Measurements from ENCODE around the gene CCSER1.

Gene CCSER1

DNA sequence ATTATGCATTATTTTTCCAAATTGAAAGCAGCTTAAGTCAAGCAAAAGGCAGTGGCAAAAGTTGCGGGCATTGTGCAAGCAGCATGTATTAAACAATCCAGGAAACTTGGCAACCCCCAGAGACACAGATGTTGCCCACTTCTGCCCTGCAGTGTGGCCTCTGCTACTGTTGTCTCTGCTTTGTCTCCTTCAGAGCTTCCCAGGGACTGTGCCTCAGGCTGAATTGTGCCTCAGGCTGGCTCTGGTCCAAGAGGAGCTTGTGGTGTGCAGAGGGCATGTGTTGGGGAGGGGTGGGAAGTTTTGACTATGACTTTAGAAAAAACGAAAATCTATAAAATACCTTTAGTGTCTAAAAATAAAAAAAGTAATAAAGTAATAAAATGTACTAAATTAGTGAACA lies 201.4 kb downstream of the CCSER1 start:
- Histone ChIP-seq H3K9me2 (ENCODE audit: low read depth, low read length) (no peaks in the 10 kb centered on the region), H3K36me3 (ENCODE audit: insufficient read depth, low read length) (no peaks in the 10 kb centered on the region), H3K4me1 (ENCODE audit: insufficient read depth, low read length, severe bottlenecking) (no peaks in the 10 kb centered on the region), H3K9me3 (ENCODE audit: low read length) (no peaks in the 10 kb centered on the region), H3K4me3 (ENCODE audit: low read depth, low read length, poor library complexity, severe bottlenecking) (no peak overlapping the region), H3K27me3 (ENCODE audit: insufficient read depth, low read length) (no peaks in the 10 kb centered on the region), H2AFZ (ENCODE audit: low read length) (no peak overlapping the region), H3K27ac (ENCODE audit: low read depth, low read length, poor library complexity, severe bottlenecking) (no peak overlapping the region), H3K9ac (ENCODE audit: low read length) (no peak overlapping the region), H3K79me2 (ENCODE audit: insufficient read depth, low read length) (no peaks in the 10 kb centered on the region), H4K20me1 (ENCODE audit: insufficient read depth, low read length) (no peaks in the 10 kb centered on the region), H3F3A (ENCODE audit: insufficient read depth, low read length) (no peaks in the 10 kb centered on the region), H3K4me2 (ENCODE audit: low read length) (no peak overlapping the region)
- TF ChIP-seq, protein P1, sequence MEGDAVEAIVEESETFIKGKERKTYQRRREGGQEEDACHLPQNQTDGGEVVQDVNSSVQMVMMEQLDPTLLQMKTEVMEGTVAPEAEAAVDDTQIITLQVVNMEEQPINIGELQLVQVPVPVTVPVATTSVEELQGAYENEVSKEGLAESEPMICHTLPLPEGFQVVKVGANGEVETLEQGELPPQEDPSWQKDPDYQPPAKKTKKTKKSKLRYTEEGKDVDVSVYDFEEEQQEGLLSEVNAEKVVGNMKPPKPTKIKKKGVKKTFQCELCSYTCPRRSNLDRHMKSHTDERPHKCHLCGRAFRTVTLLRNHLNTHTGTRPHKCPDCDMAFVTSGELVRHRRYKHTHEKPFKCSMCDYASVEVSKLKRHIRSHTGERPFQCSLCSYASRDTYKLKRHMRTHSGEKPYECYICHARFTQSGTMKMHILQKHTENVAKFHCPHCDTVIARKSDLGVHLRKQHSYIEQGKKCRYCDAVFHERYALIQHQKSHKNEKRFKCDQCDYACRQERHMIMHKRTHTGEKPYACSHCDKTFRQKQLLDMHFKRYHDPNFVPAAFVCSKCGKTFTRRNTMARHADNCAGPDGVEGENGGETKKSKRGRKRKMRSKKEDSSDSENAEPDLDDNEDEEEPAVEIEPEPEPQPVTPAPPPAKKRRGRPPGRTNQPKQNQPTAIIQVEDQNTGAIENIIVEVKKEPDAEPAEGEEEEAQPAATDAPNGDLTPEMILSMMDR (IDR thresholded peaks at IDR 0.05; ENCODE audit: low read length), result no peak
- no peak for TF ChIP-seq EZH2 (IDR thresholded peaks at IDR 0.05; ENCODE audit: borderline replicate concordance, low read length)

DNA sequence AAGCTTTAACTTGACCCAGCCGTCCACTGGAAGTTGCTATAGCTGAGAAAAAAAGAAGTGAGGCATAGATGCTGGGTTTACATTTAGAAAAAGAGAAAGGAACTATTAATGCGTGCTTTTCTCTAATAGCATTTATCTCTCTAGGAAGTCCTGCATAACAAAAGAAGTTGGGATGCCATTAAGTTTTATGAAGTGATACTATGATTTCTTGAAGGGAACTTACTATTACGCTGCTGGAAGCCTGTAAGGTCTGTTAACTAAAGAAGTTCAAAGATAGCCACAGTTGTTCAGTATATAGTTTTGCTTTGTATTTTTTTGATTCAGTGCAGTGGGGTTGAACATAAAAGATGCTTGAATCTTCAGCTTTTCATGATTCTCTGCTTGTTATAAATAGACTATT lies 203.4 kb downstream of the CCSER1 start:
- no peaks in the 10 kb centered on the region for H3F3A ChIP-seq (ENCODE audit: insufficient read depth, low read length)
- H3K9me3 ChIP-seq (ENCODE audit: low read length), result no peaks in the 10 kb centered on the region
- no peaks in the 10 kb centered on the region for H4K20me1 ChIP-seq (ENCODE audit: insufficient read depth, low read length)
- H3K27me3 ChIP-seq (ENCODE audit: insufficient read depth, low read length), result no peaks in the 10 kb centered on the region
- H3K9ac ChIP-seq (ENCODE audit: low read length), result no peak overlapping the region
- H3K9me2 ChIP-seq (ENCODE audit: low read depth, low read length), result no peaks in the 10 kb centered on the region
- no peaks in the 10 kb centered on the region for H3K36me3 ChIP-seq (ENCODE audit: insufficient read depth, low read length)
- TF ChIP-seq EZH2 (IDR thresholded peaks at IDR 0.05; ENCODE audit: borderline replicate concordance, low read length), result no peak
- TF ChIP-seq, protein P1 (IDR thresholded peaks at IDR 0.05; ENCODE audit: low read length), result no peak
- H3K4me3 ChIP-seq (ENCODE audit: low read depth, low read length, poor library complexity, severe bottlenecking), result no peak overlapping the region
- no peak overlapping the region for H2AFZ ChIP-seq (ENCODE audit: low read length)
- no peaks in the 10 kb centered on the region for H3K4me1 ChIP-seq (ENCODE audit: insufficient read depth, low read length, severe bottlenecking)
- H3K4me2 ChIP-seq (ENCODE audit: low read length), result no peak overlapping the region
- no peaks in the 10 kb centered on the region for H3K79me2 ChIP-seq (ENCODE audit: insufficient read depth, low read length)
- H3K27ac ChIP-seq (ENCODE audit: low read depth, low read length, poor library complexity, severe bottlenecking), result no peak overlapping the region

DNA sequence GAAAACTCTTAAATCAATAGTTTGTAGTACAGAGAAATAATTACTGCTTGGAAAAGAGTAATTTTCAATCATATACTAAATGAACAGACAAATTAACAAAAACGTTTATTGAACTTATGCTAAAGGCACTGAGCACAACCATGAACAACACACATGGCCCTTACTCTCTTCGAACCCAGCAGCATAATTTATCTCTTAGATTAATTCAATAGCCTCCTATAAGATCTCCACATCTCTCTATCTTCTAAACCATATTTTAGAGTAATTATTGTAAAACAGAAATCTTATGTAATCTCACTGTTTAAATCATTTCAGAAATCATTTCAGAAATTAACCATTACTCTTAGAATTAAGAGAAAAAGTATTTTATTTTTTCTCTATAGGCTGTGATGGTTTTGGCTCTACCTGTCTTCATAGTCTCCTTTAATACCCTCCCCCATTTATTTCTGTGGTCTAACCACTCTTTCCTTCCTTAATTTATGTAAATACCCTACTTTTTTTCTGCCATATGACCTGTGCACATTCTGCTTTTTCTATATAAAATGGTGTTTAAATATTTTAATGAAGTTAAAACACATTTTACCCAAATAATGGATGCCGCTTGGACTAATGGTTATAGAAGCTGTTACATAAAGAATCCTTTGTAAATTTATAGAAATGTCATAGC lies 218.5 kb downstream of the CCSER1 start:
- Histone ChIP-seq H4K20me1 (ENCODE audit: insufficient read depth, low read length) (no peaks in the 10 kb centered on the region), H3K9ac (ENCODE audit: low read length) (no peak overlapping the region), H3K79me2 (ENCODE audit: insufficient read depth, low read length) (no peaks in the 10 kb centered on the region), H3K27ac (ENCODE audit: low read depth, low read length, poor library complexity, severe bottlenecking) (no peak overlapping the region), H3K36me3 (ENCODE audit: insufficient read depth, low read length) (no peaks in the 10 kb centered on the region), H3K27me3 (ENCODE audit: insufficient read depth, low read length) (no peaks in the 10 kb centered on the region), H3K4me1 (ENCODE audit: insufficient read depth, low read length, severe bottlenecking) (no peaks in the 10 kb centered on the region), H3K4me3 (ENCODE audit: low read depth, low read length, poor library complexity, severe bottlenecking) (no peak overlapping the region), H3F3A (ENCODE audit: insufficient read depth, low read length) (no peaks in the 10 kb centered on the region), H3K9me2 (ENCODE audit: low read depth, low read length) (no peaks in the 10 kb centered on the region), H3K9me3 (ENCODE audit: low read length) (no peaks in the 10 kb centered on the region), H3K4me2 (ENCODE audit: low read length) (no peak overlapping the region), H2AFZ (ENCODE audit: low read length) (no peak overlapping the region)
- TF ChIP-seq, protein P1 (IDR thresholded peaks at IDR 0.05; ENCODE audit: low read length), result no peak
- TF ChIP-seq EZH2 (IDR thresholded peaks at IDR 0.05; ENCODE audit: borderline replicate concordance, low read length), result no peak

Data from OCI-LY1 (cell line).